ENCODE data around the gene IL17REL.
A peak's percentile ranks its signal among the peaks of the same experiment; 100 is the strongest.

GRCh38 chr22:49979587-49980264 lies 32.8 kb downstream of the IL17REL start:
- TF ChIP-seq CTCF (IDR thresholded peaks at IDR 0.05; ENCODE audit: insufficient read depth, low read length) (peak; percentile 36), GABPA (IDR thresholded peaks at IDR 0.05; ENCODE audit: low read depth) (no peak), REST (IDR thresholded peaks at IDR 0.05; ENCODE audit: insufficient replicate concordance, low read depth) (no peak), POLR2AphosphoS5 (IDR thresholded peaks at IDR 0.05; ENCODE audit: low read depth) (no peak), SPI1 (IDR thresholded peaks at IDR 0.05; ENCODE audit: borderline replicate concordance, low read depth) (no peak)

Measured in HL-60 (cell line).